Stimulated activated CD4-positive, alpha-beta T cell treated with anti-CD3 and anti-CD28 coated beads, Interleukin-12 subunit alpha, Interleukin-12 subunit beta, amount 100 ng/mL, for 24 hours (primary cell): ENCODE data around the gene PHRF1.
"Not testable (repeated sequence)": the region's sequence is repeated elsewhere in the genome, so short reads cannot be mapped to it uniquely, and the experiment has no call there.

Experiments
- DNase-seq, 2 experiments: peaks; one replicate each; pipeline ENCODE4 v3.0.0-alpha.2; 2020; ENCODE audit warnings: low read depth in 2 of 2

PHRF1 gene

GRCh38 chr11:635945-636510 lies 59.8 kb downstream of the PHRF1 start:
- DNase-seq: no peak

- no peak for DNase-seq
Measured at GRCh38 chr11:636511-637332, 60.5 kb downstream of the PHRF1 start, which contains the start of gene DRD4. TSS of gene DRD4 (plus strand) at chr11:637269. CDS start at chr11:637305, 36 bp downstream.

- DNase-seq: no peak
Measured at GRCh38 chr11:637333-637592, 61.0 kb downstream of the PHRF1 start.

- DNase-seq: no peak
Measured at GRCh38 chr11:637593-638521, 61.6 kb downstream of the PHRF1 start.

- DNase-seq: no peak
Measured at GRCh38 chr11:638631-639331, 62.5 kb downstream of the PHRF1 start.

- no peak for DNase-seq
Measured at GRCh38 chr11:639332-639955, 63.2 kb downstream of the PHRF1 start.

- no peak for DNase-seq
Measured at GRCh38 chr11:640021-640706, 63.9 kb downstream of the PHRF1 start.

GRCh38 chr11:641806-642370 lies 65.6 kb downstream of the PHRF1 start:
- DNase-seq: no peak

- DNase-seq: no peak
Measured at GRCh38 chr11:643366-643765, 67.1 kb downstream of the PHRF1 start.

- DNase-seq: no peak
Measured at GRCh38 chr11:643849-644738, 67.8 kb downstream of the PHRF1 start.

- no peak for DNase-seq
Measured at GRCh38 chr11:645536-645935, 69.3 kb downstream of the PHRF1 start.

- no peak for DNase-seq
Measured at GRCh38 chr11:646214-646613, 69.9 kb downstream of the PHRF1 start.

GRCh38 chr11:647672-648158 lies 71.4 kb downstream of the PHRF1 start:
- not testable (repeated sequence) for DNase-seq

- DNase-seq: no peak
Measured at GRCh38 chr11:650482-650881, 74.2 kb downstream of the PHRF1 start.

GRCh38 chr11:653136-653535 lies 76.9 kb downstream of the PHRF1 start:
- DNase-seq: not testable (repeated sequence)

GRCh38 chr11:653837-654236 lies 77.6 kb downstream of the PHRF1 start:
- DNase-seq: no peak

GRCh38 chr11:654444-654843 lies 78.2 kb downstream of the PHRF1 start:
- DNase-seq: not testable (repeated sequence)

GRCh38 chr11:655036-655726 lies 78.9 kb downstream of the PHRF1 start:
- DNase-seq: no peak

GRCh38 chr11:656426-656825 lies 80.2 kb downstream of the PHRF1 start:
- DNase-seq: no peak
